Vagina (tissue), 2 donors: ENCODE results near the gene TMEM163. TPM values are rescaled to one million over a fixed set of nuclear protein-coding genes. Genes with fewer than 3 reads are reported as not detected.

ENCODE experiments used
- DNase-seq, 2 donors: peaks; one replicate each; pipeline ENCODE4 v3.0.0-alpha.2; 2017; ENCODE audit errors: extremely low spot score in 2 of 2
- H3K27ac ChIP-seq: fragments of 200-600 bp; sonication (generic); one replicate; pipeline ENCODE4 v1.5.1; 2019
- H3K27me3 ChIP-seq: fragments of 200-600 bp; sonication (generic); one replicate; pipeline ENCODE4 v1.5.1; 2019
- H3K36me3 ChIP-seq, 2 donors: fragments of 200-600 bp; sonication (generic); one replicate each; pipeline ENCODE4 v1.5.1; 2017 to 2019
- H3K4me1 ChIP-seq: fragments of 200-600 bp; sonication (generic); one replicate; pipeline ENCODE4 v1.5.1; 2019
- H3K4me3 ChIP-seq, 2 donors: fragments of 200-600 bp; sonication (generic); 1 replicate in 1 of 2; 2 replicates in 1 of 2; pipeline ENCODE4 v1.5.1; 2016 to 2019
- H3K9me3 ChIP-seq: fragments of 200-600 bp; sonication (generic); one replicate; pipeline ENCODE4 v1.5.1; 2019
- CTCF ChIP-seq, 3 experiments: fragments of 450-650 bp in 2 of 3; fragments of 200-600 bp in 1 of 3; sonication (generic) in 1 of 3; IDR thresholded peaks; one replicate each; pipeline ENCODE4 v1.5.1; 2017 to 2019; ENCODE audit warnings: antibody characterized with exemption in 3 of 3, mild to moderate bottlenecking in 2 of 3, moderate library complexity in 2 of 3
- POLR2A ChIP-seq, 2 donors: fragments of 450-650 bp; IDR thresholded peaks; one replicate each; pipeline ENCODE4 v1.6.1; 2017; ENCODE audit warnings: antibody characterized with exemption in 2 of 2, mild to moderate bottlenecking in 2 of 2, moderate library complexity in 2 of 2
- POLR2AphosphoS5 ChIP-seq, 2 donors: sonication (generic); formaldehyde crosslinking; IDR thresholded peaks; one replicate each; pipeline ENCODE4 v1.9.0; 2017; ENCODE audit warnings: antibody characterized with exemption in 2 of 2, mild to moderate bottlenecking in 2 of 2, low read depth in 1 of 2; ENCODE audit not compliant: insufficient read depth in 1 of 2
- intact Hi-C: fragments of 100-400 bp; cut with DNase I; formaldehyde crosslinking; loops from one replicate; pipeline ENCODE4 v1.15.1; 2023
- total RNA-seq: library from RNA; depleted of rRNA; stranded (reverse); fragments of >200 nt; gene quantifications from one replicate; pipeline ENCODE4 v1.2.3, GENCODE V29; 2016

Gene TMEM163
- total RNA-seq, 1 donor from 2014 or later: not detected

GRCh38 chr2:134448650-134449049 lies 270.1 kb downstream of the TMEM163 start:
- peaks cover 4% of the 10 kb centered on the region for H3K4me1 ChIP-seq
- H3K27me3 ChIP-seq: no peaks in the 10 kb centered on the region
- no peak overlapping the region for H3K27ac ChIP-seq
- H3K4me3 ChIP-seq: no peak overlapping the region
- peaks cover 0 to 5% of the 10 kb centered on the region in 2 donors for H3K36me3 ChIP-seq
- TF ChIP-seq CTCF (IDR thresholded peaks at IDR 0.05) (no peak), POLR2A (IDR thresholded peaks at IDR 0.05) (no peak), POLR2AphosphoS5 (IDR thresholded peaks at IDR 0.05; ENCODE audit: insufficient read depth in 1 of 2, low read depth in 1 of 2) (no peak)
- no peaks in the 10 kb centered on the region for H3K9me3 ChIP-seq
- intact Hi-C loops: no loop called here
- DNase-seq: no peak

- no peak overlapping the region for H3K27ac ChIP-seq
- H3K27me3 ChIP-seq: no peaks in the 10 kb centered on the region
- H3K36me3 ChIP-seq: peaks cover 0 to 5% of the 10 kb centered on the region in 2 donors
- H3K4me1 ChIP-seq: peaks cover 4% of the 10 kb centered on the region
- intact Hi-C loops: no loop called here
- no peak for DNase-seq
- no peak for TF ChIP-seq CTCF (IDR thresholded peaks at IDR 0.05)
- TF ChIP-seq POLR2A (IDR thresholded peaks at IDR 0.05): no peak
- no peak for TF ChIP-seq POLR2AphosphoS5 (IDR thresholded peaks at IDR 0.05; ENCODE audit: insufficient read depth in 1 of 2, low read depth in 1 of 2)
- no peaks in the 10 kb centered on the region for H3K9me3 ChIP-seq
- H3K4me3 ChIP-seq: no peak overlapping the region
Measured at GRCh38 chr2:134447669-134448068, 271.1 kb downstream of the TMEM163 start.

- Histone ChIP-seq H3K27ac (no peak overlapping the region), H3K4me3 (no peak overlapping the region), H3K36me3 (peaks cover 0 to 10% of the 10 kb centered on the region in 2 donors), H3K27me3 (no peaks in the 10 kb centered on the region), H3K4me1 (peaks cover 4% of the 10 kb centered on the region), H3K9me3 (no peaks in the 10 kb centered on the region)
- intact Hi-C loops: no loop called here
- no peak for TF ChIP-seq POLR2A (IDR thresholded peaks at IDR 0.05)
- TF ChIP-seq CTCF (IDR thresholded peaks at IDR 0.05): no peak
- no peak for DNase-seq
Measured at GRCh38 chr2:134446383-134447017, 272.3 kb downstream of the TMEM163 start.

GRCh38 chr2:134445985-134446382 lies 272.8 kb downstream of the TMEM163 start:
- TF ChIP-seq POLR2AphosphoS5 (IDR thresholded peaks at IDR 0.05; ENCODE audit: insufficient read depth in 1 of 2, low read depth in 1 of 2) (no peak), POLR2A (IDR thresholded peaks at IDR 0.05) (no peak), CTCF (IDR thresholded peaks at IDR 0.05) (no peak)
- Histone ChIP-seq H3K27ac (no peak overlapping the region), H3K4me1 (peaks cover 4% of the 10 kb centered on the region), H3K9me3 (no peaks in the 10 kb centered on the region), H3K36me3 (peaks cover 0 to 10% of the 10 kb centered on the region in 2 donors), H3K27me3 (no peaks in the 10 kb centered on the region), H3K4me3 (no peak overlapping the region)
- DNase-seq: no peak
- intact Hi-C loops: no loop called here

GRCh38 chr2:134445116-134445515 lies 273.7 kb downstream of the TMEM163 start:
- intact Hi-C loops: no loop called here

More at GRCh38 chr2:134445116-134445515, 273.7 kb downstream of the TMEM163 start:
- Histone ChIP-seq H3K9me3 (no peaks in the 10 kb centered on the region), H3K27me3 (no peaks in the 10 kb centered on the region), H3K36me3 (peaks cover 0 to 10% of the 10 kb centered on the region in 2 donors), H3K4me3 (no peak overlapping the region), H3K27ac (no peak overlapping the region), H3K4me1 (peaks cover 4% of the 10 kb centered on the region)
- TF ChIP-seq POLR2AphosphoS5 (IDR thresholded peaks at IDR 0.05; ENCODE audit: insufficient read depth in 1 of 2, low read depth in 1 of 2) (no peak), CTCF (IDR thresholded peaks at IDR 0.05) (no peak), POLR2A (IDR thresholded peaks at IDR 0.05) (no peak)
- DNase-seq: no peak
